Activated CD8-positive, alpha-beta memory T cell treated with anti-CD3 and anti-CD28 coated beads, Interleukin-2, amount 50 U/mL, for 48 hours (primary cell): ENCODE data around the gene TRAPPC1.
A peak's percentile ranks its signal among the peaks of the same experiment; 100 is the strongest.

Experiments used
- DNase-seq: peaks from one replicate; pipeline ENCODE4 v3.0.0-alpha.2; 2020

TRAPPC1 gene

GRCh38 chr17:7940034-7940433 lies 8.3 kb upstream of the TRAPPC1 start:
- DNase-seq, result no peak

GRCh38 chr17:7935859-7936258 lies 4.1 kb upstream of the TRAPPC1 start:
- no peak for DNase-seq

GRCh38 chr17:7932949-7933348 lies 1.2 kb upstream of the TRAPPC1 start:
- DNase-seq, result peak; percentile 69

GRCh38 chr17:7932483-7932891 lies 741 bp upstream of the TRAPPC1 start:
- peak; percentile 67 for DNase-seq

- no peak for DNase-seq
Observed at GRCh38 chr17:7930841-7931631, 710 bp downstream of the TRAPPC1 start.

GRCh38 chr17:7929158-7930023 lies 2.4 kb downstream of the TRAPPC1 start, which contains the start of gene KCNAB3:
TSS of gene KCNAB3 (minus strand) at chr17:7929856. CDS start at chr17:7929435, 421 bp downstream.
- DNase-seq, result no peak

- DNase-seq, result no peak
Observed at GRCh38 chr17:7927596-7927995, 4.2 kb downstream of the TRAPPC1 start.

GRCh38 chr17:7922845-7923628 lies 8.7 kb downstream of the TRAPPC1 start:
- peak; percentile 87 for DNase-seq

GRCh38 chr17:7922269-7922844 lies 9.4 kb downstream of the TRAPPC1 start:
- no peak for DNase-seq

- DNase-seq, result no peak
Observed at GRCh38 chr17:7916808-7917207, 14.9 kb downstream of the TRAPPC1 start.

- no peak for DNase-seq
Observed at GRCh38 chr17:7916385-7916682, 15.4 kb downstream of the TRAPPC1 start.

GRCh38 chr17:7915611-7916384 lies 15.9 kb downstream of the TRAPPC1 start, which contains the start of gene RNF227:
TSS of gene RNF227 (minus strand) at chr17:7916289. CDS start at chr17:7916195, 94 bp downstream.
- peak; percentile 93 for DNase-seq

- no peak for DNase-seq
Observed at GRCh38 chr17:7915179-7915610, 16.6 kb downstream of the TRAPPC1 start.

GRCh38 chr17:7912927-7913524 lies 18.7 kb downstream of the TRAPPC1 start:
- DNase-seq, result no peak

- no peak for DNase-seq
Observed at GRCh38 chr17:7911116-7911515, 20.6 kb downstream of the TRAPPC1 start.

- DNase-seq, result no peak
Observed at GRCh38 chr17:7910711-7911110, 21.0 kb downstream of the TRAPPC1 start.

- no peak for DNase-seq
Observed at GRCh38 chr17:7910281-7910680, 21.5 kb downstream of the TRAPPC1 start.

- DNase-seq, result no peak
Observed at GRCh38 chr17:7909089-7909488, 22.7 kb downstream of the TRAPPC1 start.

- DNase-seq, result no peak
Observed at GRCh38 chr17:7903154-7904103, 28.3 kb downstream of the TRAPPC1 start.

- peak; percentile 38 for DNase-seq
Observed at GRCh38 chr17:7897773-7898172, 34.0 kb downstream of the TRAPPC1 start.
